Measurements from ENCODE around the gene HS1BP3. TPM values are rescaled to one million over a fixed set of nuclear protein-coding genes. Genes with fewer than 3 reads are reported as not detected.
A peak's percentile ranks its signal among the peaks of the same experiment; 100 is the strongest.

Gene HS1BP3
- total and polyA plus RNA-seq, 9 of the 15 experiments (the other 6 are each of a cell fraction or from before 2014, with no cell fraction given), result 0.41 to 8.3 (median 5.9) TPM

DNA sequence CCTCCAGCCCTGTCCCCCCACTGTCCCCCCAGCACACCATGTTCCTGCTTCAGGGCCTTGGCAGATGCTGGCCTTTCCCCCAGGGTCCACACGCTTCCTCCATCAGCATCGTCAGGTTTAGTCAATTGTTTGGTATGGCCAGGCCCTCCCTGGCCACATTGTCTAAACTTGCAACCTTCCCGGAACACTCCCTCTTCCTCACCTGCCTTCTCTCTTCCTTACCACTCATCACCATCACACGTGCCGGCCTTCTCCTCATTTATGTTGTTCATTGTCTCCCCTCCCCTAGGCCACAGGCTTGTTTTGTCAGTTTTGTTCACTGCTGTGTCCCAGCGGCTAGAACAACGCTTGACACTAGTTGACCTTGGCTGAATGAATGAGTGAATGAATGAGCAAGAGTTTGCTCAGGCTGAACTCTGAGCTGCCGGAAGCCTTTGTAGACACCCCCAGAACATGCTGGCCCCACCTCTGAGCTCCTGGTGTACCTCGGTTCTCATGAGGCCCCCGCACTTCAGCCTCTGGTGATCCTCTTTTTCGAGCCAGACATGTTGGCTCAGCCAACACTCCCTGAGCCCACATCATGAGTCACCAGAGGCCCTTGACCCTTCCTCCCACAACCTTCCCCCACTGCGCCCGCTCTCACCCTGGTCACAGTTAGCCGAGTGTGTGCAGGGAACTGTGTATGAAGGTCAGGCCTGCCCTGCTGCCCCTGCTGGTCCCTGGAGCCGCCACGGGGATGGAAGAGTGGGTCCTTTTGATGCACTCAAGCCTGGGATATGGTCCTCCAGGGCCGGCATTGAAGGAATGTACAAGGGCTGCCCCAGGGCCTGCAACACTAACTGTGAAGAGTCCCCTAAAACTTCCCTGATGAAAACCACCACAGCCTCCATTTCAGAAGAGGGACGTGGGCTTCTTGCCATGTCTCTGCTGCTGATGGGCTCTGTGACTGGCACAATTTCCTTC is 57.5 kb downstream of the HS1BP3 start (continued):
- TF ChIP-seq, protein P1, sequence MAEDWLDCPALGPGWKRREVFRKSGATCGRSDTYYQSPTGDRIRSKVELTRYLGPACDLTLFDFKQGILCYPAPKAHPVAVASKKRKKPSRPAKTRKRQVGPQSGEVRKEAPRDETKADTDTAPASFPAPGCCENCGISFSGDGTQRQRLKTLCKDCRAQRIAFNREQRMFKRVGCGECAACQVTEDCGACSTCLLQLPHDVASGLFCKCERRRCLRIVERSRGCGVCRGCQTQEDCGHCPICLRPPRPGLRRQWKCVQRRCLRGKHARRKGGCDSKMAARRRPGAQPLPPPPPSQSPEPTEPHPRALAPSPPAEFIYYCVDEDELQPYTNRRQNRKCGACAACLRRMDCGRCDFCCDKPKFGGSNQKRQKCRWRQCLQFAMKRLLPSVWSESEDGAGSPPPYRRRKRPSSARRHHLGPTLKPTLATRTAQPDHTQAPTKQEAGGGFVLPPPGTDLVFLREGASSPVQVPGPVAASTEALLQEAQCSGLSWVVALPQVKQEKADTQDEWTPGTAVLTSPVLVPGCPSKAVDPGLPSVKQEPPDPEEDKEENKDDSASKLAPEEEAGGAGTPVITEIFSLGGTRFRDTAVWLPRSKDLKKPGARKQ (CRISPR knock-in tag; IDR thresholded peaks at IDR 0.05), result no peak
- TF ChIP-seq ZBTB34 (CRISPR knock-in tag; IDR thresholded peaks at IDR 0.05) (no peak), RCOR1 (IDR thresholded peaks at IDR 0.05; ENCODE audit: borderline replicate concordance in 1 of 2, low read depth in 2 of 2, low read length in 2 of 2) (peak in 1 of 2 experiments; percentile 55; a peak in 2 of 4 replicates), VEZF1 (CRISPR knock-in tag; IDR thresholded peaks at IDR 0.05) (peak; percentile 56), ZFP36 (IDR thresholded peaks at IDR 0.05; ENCODE audit: low read depth, low read length, partially characterized antibody) (peak; percentile 18), THAP12 (CRISPR knock-in tag; IDR thresholded peaks at IDR 0.05) (no peak), MIER1 (IDR thresholded peaks at IDR 0.05; ENCODE audit: low read depth) (no peak), TFAM (CRISPR knock-in tag; conservative IDR thresholded peaks at IDR 0.05) (no peak), TBL1XR1 (IDR thresholded peaks at IDR 0.05; ENCODE audit: low read length in 2 of 2) (peak in 1 of 2 experiments; percentile 68; a peak in 1 of 4 replicates), MYNN (IDR thresholded peaks at IDR 0.05) (peak; percentile 88), MYNN (CRISPR knock-in tag; IDR thresholded peaks at IDR 0.05) (no peak), CBX3 (IDR thresholded peaks at IDR 0.05; ENCODE audit: borderline replicate concordance in 1 of 2, low read length in 2 of 2) (peak in 1 of 2 experiments; percentile 34; a peak in 1 of 3 replicates), ATF7 (IDR thresholded peaks at IDR 0.05) (peak; percentile 44; the same call in 1 of the 2 replicates), ETV5 (CRISPR knock-in tag; IDR thresholded peaks at IDR 0.05; ENCODE audit: low read depth) (peak; percentile 78), TBP (optimal IDR thresholded peaks at IDR 0.05; ENCODE audit: low read depth, low read length) (no peak), SIRT6 (IDR thresholded peaks at IDR 0.05; ENCODE audit: low read depth, low read length) (no peak), MAZ (CRISPR knock-in tag; conservative IDR thresholded peaks at IDR 0.05 in 1 of 2, IDR thresholded peaks at IDR 0.05 in 1 of 2) (peak; percentile 29 to 60; a peak in 2 of 4 replicates), HMBOX1 (IDR thresholded peaks at IDR 0.05) (peak; percentile 52; the same call in 1 of the 2 replicates), ZNF668 (CRISPR knock-in tag; IDR thresholded peaks at IDR 0.05) (no peak)
